ENCODE results near the gene NES.

NES gene

GRCh38 chr1:156680056-156680455 lies 2.8 kb upstream of the NES start:
- H4K91ac ChIP-seq (ENCODE audit: low read depth, low read length) = no peak overlapping the region
- no CpG with 5 or more reads among the region's 2 CpGs for WGBS (ENCODE audit: extremely low coverage, insufficient coverage, insufficient read length)
- H4K12ac ChIP-seq (ENCODE audit: low read depth, low read length) = no peak overlapping the region
- H3K9me3 ChIP-seq (ENCODE audit: insufficient read depth, low read depth, low read length) = no peaks in the 10 kb centered on the region
- H3K36me3 ChIP-seq (ENCODE audit: control insufficient read depth in 1 of 2, insufficient read depth in 2 of 2, low read length in 2 of 2) = peaks cover 3 to 4% of the 10 kb centered on the region in 2 experiments
- H2AK5ac ChIP-seq (ENCODE audit: low read length) = no peak overlapping the region
- H2BK5ac ChIP-seq (ENCODE audit: low read depth, low read length, poor library complexity) = no peak overlapping the region
- H3K4me2 ChIP-seq (ENCODE audit: low read length) = no peak overlapping the region
- peaks cover 20% of the 10 kb centered on the region for H3K79me2 ChIP-seq (ENCODE audit: control insufficient read depth, insufficient read depth, low read length, poor library complexity)
- H3K4ac ChIP-seq (ENCODE audit: low read depth, low read length) = no peak overlapping the region
- no peak overlapping the region for H4K8ac ChIP-seq (ENCODE audit: low read depth, low read length)
- H2BK120ac ChIP-seq (ENCODE audit: insufficient read depth, low read length, poor library complexity) = no peak overlapping the region
- H3K27me3 ChIP-seq (ENCODE audit: insufficient read depth, low read length) = no peaks in the 10 kb centered on the region
- peaks cover 8 to 15% of the 10 kb centered on the region in 2 experiments for H3K4me1 ChIP-seq (ENCODE audit: control insufficient read depth in 1 of 2, insufficient read depth in 2 of 2, low read length in 2 of 2)
- no peak overlapping the region for H3K14ac ChIP-seq (ENCODE audit: low read length)
- no peak overlapping the region for H3K4me3 ChIP-seq (ENCODE audit: low read depth, low read length)
- no peak overlapping the region for H3K23ac ChIP-seq (ENCODE audit: low read length)
- no peak overlapping the region for H2AFZ ChIP-seq (ENCODE audit: insufficient read depth, low read length, poor library complexity)
- H3K9ac ChIP-seq (ENCODE audit: low read length) = no peak overlapping the region
- peaks cover 20% of the 10 kb centered on the region for H3K79me1 ChIP-seq (ENCODE audit: low read length)
- no peak overlapping the region for H3K27ac ChIP-seq (ENCODE audit: low read depth, low read length)
- no peak overlapping the region for H2BK12ac ChIP-seq (ENCODE audit: low read length)
- no peak overlapping the region for H3K18ac ChIP-seq (ENCODE audit: low read length)
- no peak for DNase-seq

- H3K4me2 ChIP-seq (ENCODE audit: low read length) = peak overlapping the region; percentile 48
- H3K27ac ChIP-seq (ENCODE audit: low read depth, low read length) = peak overlapping the region; percentile 54
- no peaks in the 10 kb centered on the region for H3K9me3 ChIP-seq (ENCODE audit: insufficient read depth, low read depth, low read length)
- H3K79me1 ChIP-seq (ENCODE audit: low read length) = peaks cover 28% of the 10 kb centered on the region
- peaks cover 26% of the 10 kb centered on the region for H3K79me2 ChIP-seq (ENCODE audit: control insufficient read depth, insufficient read depth, low read length, poor library complexity)
- peak in 1 of 2 donors; percentile 60 for DNase-seq
- H4K12ac ChIP-seq (ENCODE audit: low read depth, low read length) = no peak overlapping the region
- peaks cover 24 to 25% of the 10 kb centered on the region in 2 experiments for H3K36me3 ChIP-seq (ENCODE audit: control insufficient read depth in 1 of 2, insufficient read depth in 2 of 2, low read length in 2 of 2)
- H3K14ac ChIP-seq (ENCODE audit: low read length) = no peak overlapping the region
- peak overlapping the region; percentile 34 for H4K8ac ChIP-seq (ENCODE audit: low read depth, low read length)
- H3K27me3 ChIP-seq (ENCODE audit: insufficient read depth, low read length) = no peaks in the 10 kb centered on the region
- H3K4me3 ChIP-seq (ENCODE audit: low read depth, low read length) = no peak overlapping the region
- peak overlapping the region; percentile 57 for H2BK120ac ChIP-seq (ENCODE audit: insufficient read depth, low read length, poor library complexity)
- H3K4ac ChIP-seq (ENCODE audit: low read depth, low read length) = peak overlapping the region; percentile 39
- no peak overlapping the region for H3K23ac ChIP-seq (ENCODE audit: low read length)
- H2BK12ac ChIP-seq (ENCODE audit: low read length) = peak overlapping the region; percentile 72
- H3K9ac ChIP-seq (ENCODE audit: low read length) = no peak overlapping the region
- peak overlapping the region; percentile 81 for H4K91ac ChIP-seq (ENCODE audit: low read depth, low read length)
- peak overlapping the region; percentile 28 for H2BK5ac ChIP-seq (ENCODE audit: low read depth, low read length, poor library complexity)
- WGBS (ENCODE audit: extremely low coverage, insufficient coverage, insufficient read length) = no CpG with 5 or more reads among the region's 22 CpGs
- H3K4me1 ChIP-seq (ENCODE audit: control insufficient read depth in 1 of 2, insufficient read depth in 2 of 2, low read length in 2 of 2) = peaks cover 21 to 35% of the 10 kb centered on the region in 2 experiments
- H3K18ac ChIP-seq (ENCODE audit: low read length) = no peak overlapping the region
- H2AK5ac ChIP-seq (ENCODE audit: low read length) = peak overlapping the region; percentile 80
- H2AFZ ChIP-seq (ENCODE audit: insufficient read depth, low read length, poor library complexity) = peak overlapping the region; percentile 69
These were observed 699 bp upstream of the NES start for GRCh38 chr1:156677616-156678596.

GRCh38 chr1:156676114-156676819 lies 940 bp downstream of the NES start:
- Histone ChIP-seq H3K4ac (ENCODE audit: low read depth, low read length) (peak overlapping the region; percentile 96), H3K9ac (ENCODE audit: low read length) (peak overlapping the region; percentile 81), H3K36me3 (ENCODE audit: control insufficient read depth in 1 of 2, insufficient read depth in 2 of 2, low read length in 2 of 2) (peaks cover 29 to 31% of the 10 kb centered on the region in 2 experiments), H3K4me2 (ENCODE audit: low read length) (peak overlapping the region; percentile 78), H2BK120ac (ENCODE audit: insufficient read depth, low read length, poor library complexity) (peak overlapping the region; percentile 82), H3K14ac (ENCODE audit: low read length) (peak overlapping the region; percentile 86), H3K27me3 (ENCODE audit: insufficient read depth, low read length) (no peaks in the 10 kb centered on the region), H3K4me1 (ENCODE audit: control insufficient read depth in 1 of 2, insufficient read depth in 2 of 2, low read length in 2 of 2) (peaks cover 21 to 36% of the 10 kb centered on the region in 2 experiments), H2AK5ac (ENCODE audit: low read length) (peak overlapping the region; percentile 65), H3K79me2 (ENCODE audit: control insufficient read depth, insufficient read depth, low read length, poor library complexity) (peaks cover 26% of the 10 kb centered on the region), H2BK5ac (ENCODE audit: low read depth, low read length, poor library complexity) (peak overlapping the region; percentile 97), H4K8ac (ENCODE audit: low read depth, low read length) (peak overlapping the region; percentile 72), H2AFZ (ENCODE audit: insufficient read depth, low read length, poor library complexity) (peak overlapping the region; percentile 61), H3K4me3 (ENCODE audit: low read depth, low read length) (peak overlapping the region; percentile 90), H3K79me1 (ENCODE audit: low read length) (peaks cover 28% of the 10 kb centered on the region), H2BK12ac (ENCODE audit: low read length) (peak overlapping the region; percentile 79), H3K27ac (ENCODE audit: low read depth, low read length) (peak overlapping the region; percentile 65), H3K18ac (ENCODE audit: low read length) (peak overlapping the region; percentile 97), H3K9me3 (ENCODE audit: insufficient read depth, low read depth, low read length) (no peaks in the 10 kb centered on the region), H4K12ac (ENCODE audit: low read depth, low read length) (peak overlapping the region; percentile 54), H3K23ac (ENCODE audit: low read length) (no peak overlapping the region), H4K91ac (ENCODE audit: low read depth, low read length) (peak overlapping the region; percentile 91)
- WGBS (ENCODE audit: extremely low coverage, insufficient coverage, insufficient read length) = no CpG with 5 or more reads among the region's 49 CpGs
- DNase-seq = no peak
